Natural killer cell (primary cell): ENCODE data around the gene ACVR2A. TPM values are rescaled to one million over a fixed set of nuclear protein-coding genes. Genes with fewer than 3 reads are reported as not detected.

Source experiments
- ATAC-seq, 3 donors: fragments of 150-1000 bp in 2 of 3; fragments of 200-7000 bp in 1 of 3; cut with Tn5 transposase; 1 replicate in 1 of 3; 2 replicates in 2 of 3; pipeline ENCODE4 v1.10.0; 2021; ENCODE audit warnings: mild to moderate bottlenecking in 2 of 3, moderate library complexity in 2 of 3
- DNase-seq, 2 donors: peaks; one replicate each; pipeline versions ENCODE4 v3.0.0 to v3.0.0-alpha.2; 2013 to 2021; ENCODE audit warnings: mixed read lengths in 1 of 2
- H3K27ac ChIP-seq: one replicate; pipeline ENCODE4 v1.5.1; 2013; ENCODE audit warnings: mild to moderate bottlenecking, low read length
- H3K27me3 ChIP-seq: one replicate; pipeline ENCODE4 v1.6.1; 2013; ENCODE audit warnings: low read length; ENCODE audit not compliant: control insufficient read depth, insufficient read depth
- H3K36me3 ChIP-seq: one replicate; pipeline ENCODE4 v1.6.1; 2013; ENCODE audit warnings: low read length; ENCODE audit not compliant: control insufficient read depth, insufficient read depth
- H3K4me1 ChIP-seq: one replicate; pipeline ENCODE4 v1.6.1; 2013; ENCODE audit warnings: low read length; ENCODE audit not compliant: control insufficient read depth, insufficient read depth
- H3K4me3 ChIP-seq: one replicate; pipeline ENCODE4 v1.5.1; 2013; ENCODE audit warnings: low read length
- H3K9me3 ChIP-seq: one replicate; pipeline ENCODE4 v1.6.1; 2013; ENCODE audit warnings: low read length; ENCODE audit not compliant: control insufficient read depth, insufficient read depth
- H3K27ac Mint-ChIP-seq, 2 donors: one replicate each; pipeline ENCODE4 v1.8.0; 2022; ENCODE audit warnings: mild to moderate bottlenecking in 2 of 2, mixed read lengths in 2 of 2, moderate library complexity in 1 of 2
- H3K27me3 Mint-ChIP-seq, 2 donors: one replicate each; pipeline ENCODE4 v1.8.0; 2022; ENCODE audit warnings: low read depth in 2 of 2, mixed read lengths in 2 of 2
- H3K36me3 Mint-ChIP-seq: one replicate; pipeline ENCODE4 v1.8.0; 2022; ENCODE audit warnings: mixed read lengths
- H3K4me1 Mint-ChIP-seq, 2 donors: one replicate each; pipeline ENCODE4 v1.8.0; 2022; ENCODE audit warnings: mixed read lengths in 2 of 2
- H3K4me3 Mint-ChIP-seq: one replicate; pipeline ENCODE4 v1.8.0; 2022; ENCODE audit warnings: mild to moderate bottlenecking, moderate library complexity, mixed read lengths
- H3K9me3 Mint-ChIP-seq, 2 donors: one replicate each; pipeline ENCODE4 v1.8.0; 2022; ENCODE audit warnings: mixed read lengths in 2 of 2
- CTCF ChIP-seq: fragments of 200-600 bp; IDR thresholded peaks from one replicate; pipeline ENCODE4 v1.8.0; 2022; ENCODE audit warnings: antibody characterized with exemption
- WGBS: methylation state at CpG from one replicate; pipeline ENCODE4 v1.1.7; 2013; ENCODE audit warnings: missing lambda C conversion rate; ENCODE audit not compliant: insufficient coverage; 5-methylcytosine and 5-hydroxymethylcytosine counted together
- intact Hi-C: fragments of 100-400 bp; cut with micrococcal nuclease; formaldehyde crosslinking; loops from one replicate; pipeline ENCODE4 v1.14.2; 2022
- total RNA-seq, 4 donors: library from RNA; stranded (reverse); fragments of 120-200 nt in 1 of 4; gene quantifications; one replicate each; pipeline versions ENCODE4 v1.2.3 to v1.2.4, GENCODE V29; 2013 to 2022

Gene ACVR2A
- total RNA-seq, 3 donors from 2014 or later (not counting 1 experiment from before 2014, with no cell fraction given), result 14.7 to 16.7 (median 16.2) TPM

- WGBS, result 82% methylated on average over 1 of the region's 2 CpGs
- ATAC-seq, result no peak
- H3K4me3 ChIP-seq, result no peak overlapping the region
- no peak overlapping the region for H3K27ac ChIP-seq
- no peaks in the 10 kb centered on the region for H3K4me1 ChIP-seq
- DNase-seq, result no peak
- Mint-ChIP-seq H3K27me3 (peaks cover 38 to 47% of the 10 kb centered on the region in 2 donors), H3K4me1 (no peaks in the 10 kb centered on the region), H3K27ac (no peak overlapping the region), H3K9me3 (no peaks in the 10 kb centered on the region), H3K4me3 (no peak overlapping the region), H3K36me3 (no peaks in the 10 kb centered on the region)
- no peak for TF ChIP-seq CTCF
- intact Hi-C loops, result no loop called here
- no peaks in the 10 kb centered on the region for H3K36me3 ChIP-seq
- no peaks in the 10 kb centered on the region for H3K9me3 ChIP-seq
- peaks cover 13% of the 10 kb centered on the region for H3K27me3 ChIP-seq
These were observed 8.7 kb upstream of the ACVR2A start for GRCh38 chr2:147836099-147836498.

- H3K27ac ChIP-seq, result peak overlapping the region; percentile 80
- H3K4me1 Mint-ChIP-seq, result peaks cover 44 to 47% of the 10 kb centered on the region in 2 donors
- WGBS, result 4% methylated on average over 18 of the region's 18 CpGs
- TF ChIP-seq CTCF, result no peak
- no peaks in the 10 kb centered on the region for H3K9me3 ChIP-seq
- H3K36me3 ChIP-seq, result no peaks in the 10 kb centered on the region
- DNase-seq (no peak), ATAC-seq (no peak)
- intact Hi-C loops, result no loop called here
- peaks cover 7% of the 10 kb centered on the region for H3K27me3 ChIP-seq
- peaks cover 7% of the 10 kb centered on the region for H3K4me1 ChIP-seq
- peak overlapping the region; percentile 94 to 96 for H3K27ac Mint-ChIP-seq
- H3K4me3 Mint-ChIP-seq, result peak overlapping the region; percentile 96
- H3K27me3 Mint-ChIP-seq, result peaks cover 15 to 18% of the 10 kb centered on the region in 2 donors
- H3K36me3 Mint-ChIP-seq, result no peaks in the 10 kb centered on the region
- H3K4me3 ChIP-seq, result peak overlapping the region; percentile 85
- H3K9me3 Mint-ChIP-seq, result no peaks in the 10 kb centered on the region
These were observed 1.4 kb upstream of the ACVR2A start for GRCh38 chr2:147843391-147843863.

- no peak for TF ChIP-seq CTCF
- peak; percentile 79 to 91 (median 86) for ATAC-seq
- peak overlapping the region; percentile 96 for H3K4me3 Mint-ChIP-seq
- H3K9me3 Mint-ChIP-seq, result no peaks in the 10 kb centered on the region
- intact Hi-C loops, result no loop called here
- Histone ChIP-seq H3K27ac (peak overlapping the region; percentile 80), H3K27me3 (peaks cover 6% of the 10 kb centered on the region), H3K4me3 (peak overlapping the region; percentile 85), H3K9me3 (no peaks in the 10 kb centered on the region), H3K4me1 (peaks cover 7% of the 10 kb centered on the region), H3K36me3 (no peaks in the 10 kb centered on the region)
- peak overlapping the region; percentile 94 to 96 for H3K27ac Mint-ChIP-seq
- WGBS, result under 1% methylated on average over 113 of the region's 113 CpGs
- peaks cover 44 to 47% of the 10 kb centered on the region in 2 donors for H3K4me1 Mint-ChIP-seq
- H3K27me3 Mint-ChIP-seq, result peaks cover 9 to 13% of the 10 kb centered on the region in 2 donors
- no peaks in the 10 kb centered on the region for H3K36me3 Mint-ChIP-seq
- peak; percentile 89 to 91 for DNase-seq
These were observed 749 bp upstream of the ACVR2A start for GRCh38 chr2:147843864-147844696.
